ENCODE data around the gene LMBRD2. TPM values are rescaled to one million over a fixed set of nuclear protein-coding genes. Genes with fewer than 3 reads are reported as not detected.

Gene LMBRD2
- polyA plus RNA-seq, 1 of the 3 experiments (the other 2 are of a cell fraction) = 1.6 TPM

- H2AFZ ChIP-seq (ENCODE audit: low read depth) = no peak overlapping the region
- no peak for DNase-seq
- CTCF ChIA-PET = interaction anchor here (1.3 to 2.4 kb wide), 3 partner anchors 13 to 625 kb away, joined by 3 to 9 read pairs (median 5); no protein-coding TSS in a partner anchor
- H3F3A ChIP-seq (replicated peaks; ENCODE audit: insufficient read depth) = no peaks in the 10 kb centered on the region
- WGBS (ENCODE audit: low lambda C conversion rate) = 33% methylated on average over 12 of the region's 13 CpGs
- no peaks in the 10 kb centered on the region for H4K20me1 ChIP-seq (ENCODE audit: insufficient read depth)
- no peaks in the 10 kb centered on the region for H3K36me3 ChIP-seq (replicated peaks in 1 of 2; ENCODE audit: control insufficient read depth in 1 of 2, insufficient read depth in 2 of 2, low read length in 1 of 2)
- H3K4me2 ChIP-seq = no peak overlapping the region
- POLR2A ChIA-PET = no interaction called here
- no peaks in the 10 kb centered on the region; the same call in 1 of the 2 replicates for H3K27me3 ChIP-seq (ENCODE audit: insufficient read depth)
- no peak for TF ChIP-seq RAD21 (IDR thresholded peaks at IDR 0.05; ENCODE audit: low read length)
- no peak for TF ChIP-seq GATA2 (CRISPR knock-in tag; IDR thresholded peaks at IDR 0.05)
- TF ChIP-seq GABPA (IDR thresholded peaks at IDR 0.05; ENCODE audit: low read depth) = no peak
- TF ChIP-seq RFX5 (IDR thresholded peaks at IDR 0.05; ENCODE audit: low read length) = no peak
- TF ChIP-seq EZH2phosphoT487 (IDR thresholded peaks at IDR 0.05; ENCODE audit: borderline replicate concordance, low read depth) = no peak
- TF ChIP-seq RXRA (IDR thresholded peaks at IDR 0.05; ENCODE audit: borderline replicate concordance, low read depth) = no peak
- no peak for TF ChIP-seq IRF3 (IDR thresholded peaks at IDR 0.05; ENCODE audit: low read depth, low read length)
- no peak for TF ChIP-seq YY1 (IDR thresholded peaks at IDR 0.05; ENCODE audit: low read depth)
- TF ChIP-seq RCOR1 (IDR thresholded peaks at IDR 0.05; ENCODE audit: low read length) = no peak
- TF ChIP-seq MAX (IDR thresholded peaks at IDR 0.05; ENCODE audit: low read depth) = no peak
- no peak for TF ChIP-seq TAF1 (IDR thresholded peaks at IDR 0.05; ENCODE audit: borderline replicate concordance, low read depth, low read length)
- TF ChIP-seq CTCF (IDR thresholded peaks at IDR 0.05) = no peak
- no peaks in the 10 kb centered on the region for H3K79me2 ChIP-seq (ENCODE audit: insufficient read depth)
- no peak overlapping the region for H3K9ac ChIP-seq
- H3K9me3 ChIP-seq = no peaks in the 10 kb centered on the region
- H3K4me3 ChIP-seq (ENCODE audit: low read depth in 2 of 2, low read length in 1 of 2) = peak overlapping the region in 1 of 2 experiments; percentile 27; a peak in 1 of 4 replicates
- H3K4me1 ChIP-seq (ENCODE audit: control insufficient read depth in 1 of 2, insufficient read depth in 2 of 2, low read depth in 1 of 2, low read length in 1 of 2) = peaks cover 0 to 6% of the 10 kb centered on the region in 2 experiments; a peak in 2 of 4 replicates
- no peaks in the 10 kb centered on the region for H3K9me2 ChIP-seq
- no peak overlapping the region for H3K27ac ChIP-seq (ENCODE audit: low read depth in 2 of 2, low read length in 1 of 2)
Measured at GRCh38 chr5:36066001-36066539, 85.6 kb downstream of the LMBRD2 start.

GRCh38 chr5:36060420-36060887, 91.2 kb downstream of the LMBRD2 start:
- H3K9me3 ChIP-seq = no peaks in the 10 kb centered on the region
- H3K9me2 ChIP-seq = no peaks in the 10 kb centered on the region
- whole genome bisulfite sequencing (ENCODE audit: low lambda C conversion rate) = 64% methylated on average over 12 of the region's 12 CpGs
- H4K20me1 ChIP-seq (ENCODE audit: insufficient read depth) = no peaks in the 10 kb centered on the region
- no peak for DNase-seq
- TF ChIP-seq CTCF (IDR thresholded peaks at IDR 0.05) (peak; percentile 38), RFX5 (IDR thresholded peaks at IDR 0.05; ENCODE audit: low read length) (no peak), RAD21 (IDR thresholded peaks at IDR 0.05; ENCODE audit: low read length) (peak; percentile 58), PBX3 (IDR thresholded peaks at IDR 0.05) (no peak)
- ChIA-PET CTCF (interaction anchor here (1.0 to 1.2 kb wide), 3 partner anchors 19 to 235 kb away, joined by 3 to 4 read pairs (median 3); no protein-coding TSS in a partner anchor), POLR2A (no interaction called here)
- H3K27ac ChIP-seq (ENCODE audit: low read depth in 2 of 2, low read length in 1 of 2) = no peak overlapping the region
- no peaks in the 10 kb centered on the region for H3K36me3 ChIP-seq (replicated peaks in 1 of 2; ENCODE audit: control insufficient read depth in 1 of 2, insufficient read depth in 2 of 2, low read length in 1 of 2)
- no peak overlapping the region for H3K9ac ChIP-seq
- no peak overlapping the region for H3K4me2 ChIP-seq
- no peaks in the 10 kb centered on the region; the same call in 1 of the 2 replicates for H3K27me3 ChIP-seq (ENCODE audit: insufficient read depth)
- H3K4me1 ChIP-seq (ENCODE audit: control insufficient read depth in 1 of 2, insufficient read depth in 2 of 2, low read depth in 1 of 2, low read length in 1 of 2) = peaks cover 0 to 9% of the 10 kb centered on the region in 2 experiments; a peak in 2 of 4 replicates
- no peaks in the 10 kb centered on the region for H3K79me2 ChIP-seq (ENCODE audit: insufficient read depth)
- no peak overlapping the region for H3K4me3 ChIP-seq (ENCODE audit: low read depth in 2 of 2, low read length in 1 of 2)
- H3F3A ChIP-seq (replicated peaks; ENCODE audit: insufficient read depth) = no peaks in the 10 kb centered on the region
- H2AFZ ChIP-seq (ENCODE audit: low read depth) = no peak overlapping the region

Measured in SK-N-SH (cell line).